H1 (cell line): ENCODE data around the gene ATP4A. TPM values are rescaled to one million over a fixed set of nuclear protein-coding genes. Genes with fewer than 3 reads are reported as not detected.

Experiments
- CTCF ChIA-PET: fragments of 300-600 bp; sonication (Branson Sonifier 250); formaldehyde crosslinking; loops from one replicate; lab custom pipeline; 2021; ENCODE audit not compliant: partially characterized antibody; lab: Charles Lee
- POLR2A ChIA-PET: fragments of 300-600 bp; sonication (Branson Sonifier 250); formaldehyde crosslinking; loops from one replicate; lab custom pipeline; 2021; ENCODE audit warnings: inconsistent platforms; ENCODE audit not compliant: partially characterized antibody; lab: Charles Lee
- DNase-seq, 2 experiments: peaks; one replicate each; pipeline versions ENCODE4 v3.0.0 to v3.0.0-alpha.2; 2010 to 2022; ENCODE audit warnings: low spot score in 2 of 2, low read depth in 1 of 2, mixed read lengths in 1 of 2
- FAIRE-seq: peaks from 2 replicates; lab custom pipeline; 2011; peaks lifted over from hg19 to GRCh38; lab: Jason Lieb, UNC
- H2AFZ ChIP-seq: 2 replicates; pipeline ENCODE4 v1.8.1; 2012; ENCODE audit warnings: low read length, inconsistent platforms
- H2AK5ac ChIP-seq: 2 replicates; pipeline ENCODE4 v1.6.1; 2013; ENCODE audit warnings: low read depth, low read length
- H2BK120ac ChIP-seq: replicated peaks from 2 replicates; pipeline ENCODE3; 2013; ENCODE audit warnings: low read depth, low read length, inconsistent platforms
- H2BK12ac ChIP-seq: 2 replicates; pipeline ENCODE4 v1.6.1; 2013; ENCODE audit warnings: low read depth, low read length
- H2BK15ac ChIP-seq: 2 replicates; pipeline ENCODE4 v1.6.1; 2013; ENCODE audit warnings: low read length
- H2BK20ac ChIP-seq: 2 replicates; pipeline ENCODE4 v1.6.1; 2013; ENCODE audit warnings: low read length
- H2BK5ac ChIP-seq: 2 replicates; pipeline ENCODE4 v1.6.1; 2013; ENCODE audit warnings: low read depth, low read length
- H3K14ac ChIP-seq: 2 replicates; pipeline ENCODE4 v1.6.1; 2013; ENCODE audit warnings: inconsistent platforms; ENCODE audit not compliant: insufficient read length
- H3K18ac ChIP-seq: 2 replicates; pipeline ENCODE4 v1.6.1; 2013; ENCODE audit warnings: low read length; ENCODE audit errors: extremely low read depth
- H3K23ac ChIP-seq: 2 replicates; pipeline ENCODE4 v1.6.1; 2013; ENCODE audit warnings: inconsistent platforms; ENCODE audit not compliant: insufficient read length
- H3K23me2 ChIP-seq: 2 replicates; pipeline ENCODE4 v1.6.1; 2013; ENCODE audit warnings: low read depth, low read length
- H3K27ac ChIP-seq: 2 replicates; pipeline ENCODE4 v1.6.1; 2011; ENCODE audit warnings: low read depth, low read length, inconsistent platforms
- H3K27me3 ChIP-seq, 4 experiments: replicated peaks in 1 of 4; 1 replicate in 1 of 4; 2 replicates in 3 of 4; pipeline versions ENCODE4 v1.6.1 to v1.8.1; 2011 to 2013; ENCODE audit warnings: low read length in 3 of 4, mild to moderate bottlenecking in 3 of 4, inconsistent platforms in 2 of 4, mixed read lengths in 2 of 4, moderate library complexity in 1 of 4; ENCODE audit not compliant: control insufficient read depth in 3 of 4, insufficient read depth in 3 of 4; ENCODE audit errors: extremely low read depth in 1 of 4
- H3K36me3 ChIP-seq, 4 experiments: 2 replicates each; pipeline versions ENCODE4 v1.6.1 to v1.8.1; 2011 to 2013; ENCODE audit warnings: mild to moderate bottlenecking in 4 of 4, low read length in 3 of 4, moderate library complexity in 2 of 4, control low read depth in 1 of 4, inconsistent platforms in 1 of 4; ENCODE audit not compliant: insufficient read depth in 4 of 4, control insufficient read depth in 2 of 4
- H3K4ac ChIP-seq: replicated peaks from 2 replicates; pipeline ENCODE3; 2013; ENCODE audit warnings: low read length, low read depth, mixed read lengths, inconsistent platforms; ENCODE audit not compliant: insufficient read length
- H3K4me1 ChIP-seq, 4 experiments: replicated peaks in 1 of 4; 1 replicate in 1 of 4; 2 replicates in 3 of 4; pipeline versions ENCODE4 v1.6.1 to v1.8.1; 2011 to 2013; ENCODE audit warnings: low read length in 3 of 4, inconsistent platforms in 2 of 4, mixed read lengths in 1 of 4; ENCODE audit not compliant: insufficient read depth in 4 of 4, control insufficient read depth in 3 of 4
- H3K4me2 ChIP-seq, 2 experiments: 2 replicates each; pipeline versions ENCODE4 v1.6.1 to v1.8.1; 2011 to 2013; ENCODE audit warnings: low read depth in 2 of 2, low read length in 2 of 2, control low read depth in 1 of 2, inconsistent platforms in 1 of 2, mild to moderate bottlenecking in 1 of 2; ENCODE audit not compliant: insufficient read depth in 1 of 2
- H3K4me3 ChIP-seq, 4 experiments: fragments of 200-600, 300-600 bp in 1 of 4; sonication (generic), shearing (Covaris generic), sonication (Bioruptor Twin) in 1 of 4; 2 replicates each; pipeline versions ENCODE4 v1.5.1 to v1.8.1; 2011 to 2016; ENCODE audit warnings: low read length in 4 of 4, low read depth in 3 of 4, control low read depth in 2 of 4, inconsistent platforms in 2 of 4, mild to moderate bottlenecking in 2 of 4, mixed read lengths in 1 of 4, moderate library complexity in 1 of 4; ENCODE audit not compliant: insufficient read depth in 2 of 4; ENCODE audit errors: extremely low read depth in 1 of 4
- H3K56ac ChIP-seq: replicated peaks from 2 replicates; pipeline ENCODE3; 2013; ENCODE audit warnings: low read depth, mild to moderate bottlenecking, mixed read lengths, low read length, inconsistent platforms; ENCODE audit not compliant: insufficient read length
- H3K79me1 ChIP-seq: 2 replicates; pipeline ENCODE4 v1.6.1; 2013; ENCODE audit warnings: low read depth, low read length, control low read depth
- H3K79me2 ChIP-seq, 2 experiments: 2 replicates each; pipeline versions ENCODE4 v1.6.1 to v1.8.1; 2012 to 2013; ENCODE audit warnings: low read length in 2 of 2, mild to moderate bottlenecking in 2 of 2, inconsistent platforms in 1 of 2; ENCODE audit not compliant: insufficient read depth in 2 of 2, control insufficient read depth in 1 of 2
- H3K9ac ChIP-seq, 4 experiments: replicated peaks in 1 of 4; 1 replicate in 1 of 4; 2 replicates in 3 of 4; pipeline versions ENCODE4 v1.6.1 to v1.8.1; 2011 to 2013; ENCODE audit warnings: low read depth in 3 of 4, low read length in 3 of 4, control low read depth in 2 of 4, mild to moderate bottlenecking in 2 of 4, moderate library complexity in 2 of 4, inconsistent platforms in 1 of 4; ENCODE audit errors: extremely low read depth in 1 of 4
- H3K9me3 ChIP-seq, 2 experiments: 2 replicates each; pipeline versions ENCODE4 v1.6.1 to v1.8.1; 2012 to 2013; ENCODE audit warnings: mild to moderate bottlenecking in 2 of 2, moderate library complexity in 2 of 2, control low read depth in 1 of 2, inconsistent platforms in 1 of 2, low read depth in 1 of 2, low read length in 1 of 2, mixed read lengths in 1 of 2; ENCODE audit not compliant: insufficient read depth in 2 of 2
- H4K20me1 ChIP-seq, 2 experiments: replicated peaks in 1 of 2; 2 replicates each; pipeline versions ENCODE3 to v1.8.1; 2011 to 2013; ENCODE audit warnings: inconsistent platforms in 2 of 2, low read length in 2 of 2, mild to moderate bottlenecking in 1 of 2; ENCODE audit not compliant: insufficient read depth in 2 of 2, control insufficient read depth in 1 of 2
- H4K5ac ChIP-seq: 2 replicates; pipeline ENCODE4 v1.6.1; 2013; ENCODE audit warnings: low read length, low read depth, mixed read lengths, inconsistent platforms; ENCODE audit not compliant: insufficient read length
- H4K8ac ChIP-seq: 2 replicates; pipeline ENCODE4 v1.8.0; 2013; ENCODE audit warnings: mild to moderate bottlenecking, moderate library complexity, low read length, inconsistent platforms; ENCODE audit not compliant: insufficient read depth; ENCODE audit errors: extremely low read depth
- H4K91ac ChIP-seq: replicated peaks from 2 replicates; pipeline ENCODE3; 2013; ENCODE audit warnings: low read length, mixed read lengths, inconsistent platforms; ENCODE audit not compliant: insufficient read length
- FOSL1 ChIP-seq: IDR thresholded peaks from 2 replicates; pipeline ENCODE4 v1.6.1; 2011; ENCODE audit warnings: mild to moderate bottlenecking, low read depth, low read length, moderate library complexity; ENCODE audit not compliant: insufficient read depth
- KDM1A ChIP-seq: fragments of 200-600, 300-600 bp; sonication (generic); IDR thresholded peaks from 2 replicates; pipeline ENCODE4 v1.7.1; 2016; ENCODE audit warnings: mild to moderate bottlenecking, low read length, borderline replicate concordance
- MAFK ChIP-seq: IDR thresholded peaks from 2 replicates; pipeline ENCODE4 v1.6.1; 2012; ENCODE audit warnings: low read depth, mild to moderate bottlenecking, improper control_type of control experiment, low read length
- NRF1 ChIP-seq: IDR thresholded peaks from 2 replicates; pipeline ENCODE4 v1.6.1; 2011; ENCODE audit warnings: mild to moderate bottlenecking, low read depth, low read length, improper control_type of control experiment
- POLR2AphosphoS5 ChIP-seq: IDR thresholded peaks from 2 replicates; pipeline ENCODE4 v1.6.1; 2011; ENCODE audit warnings: low read depth, low read length
- RBBP5 ChIP-seq: IDR thresholded peaks from 2 replicates; pipeline ENCODE4 v1.7.1; 2012; ENCODE audit warnings: low read depth, mild to moderate bottlenecking, inconsistent platforms, low read length, moderate library complexity, borderline replicate concordance
- SAP30 ChIP-seq: fragments of 300-600 bp; sonication (generic); IDR thresholded peaks from 2 replicates; pipeline ENCODE4 v1.7.1; 2012; ENCODE audit warnings: low read length, moderate library complexity, mild to moderate bottlenecking, inconsistent platforms; ENCODE audit not compliant: insufficient read depth, insufficient replicate concordance
- SIX5 ChIP-seq: IDR thresholded peaks from 2 replicates; pipeline ENCODE4 v1.6.1; 2011; ENCODE audit warnings: mild to moderate bottlenecking, low read depth, low read length
- SP1 ChIP-seq: IDR thresholded peaks from 2 replicates; pipeline ENCODE4 v1.6.1; 2011; ENCODE audit warnings: low read depth, low read length
- SP2 ChIP-seq: IDR thresholded peaks from 2 replicates; pipeline ENCODE4 v1.6.1; 2012; ENCODE audit warnings: mild to moderate bottlenecking, low read length, inconsistent platforms
- SRF ChIP-seq: IDR thresholded peaks from 2 replicates; pipeline ENCODE4 v1.6.1; 2011; ENCODE audit warnings: mild to moderate bottlenecking, low read depth, low read length, moderate library complexity
- WGBS, 2 experiments: shearing (Covaris generic) in 1 of 2; methylation state at CpG; one replicate each; pipeline versions ENCODE4 v1.1.6 to v1.1.7; 2013 to 2015; ENCODE audit warnings: low lambda C conversion rate in 2 of 2, mixed read lengths in 2 of 2, inconsistent platforms in 1 of 2, low coverage in 1 of 2, missing lambda C conversion rate in 1 of 2; ENCODE audit not compliant: insufficient replicate concordance in 2 of 2, insufficient coverage in 1 of 2, insufficient read length in 1 of 2; ENCODE audit errors: extremely low coverage in 1 of 2, missing lambda C conversion rate in 1 of 2; 5-methylcytosine and 5-hydroxymethylcytosine counted together
- polyA plus RNA-seq, 7 experiments: library from polyadenylated mRNA; depleted of rRNA in 3 of 7; stranded (reverse) in 5 of 7; unstranded in 2 of 7; fragments of >200 nt in 5 of 7; fragments of 200-250 nt in 2 of 7; gene quantifications; 1 replicate in 5 of 7; 2 replicates in 1 of 7; 4 replicates in 1 of 7; pipeline versions ENCODE4 v1.2.1 to v1.2.3, GENCODE V29; 2011 to 2013; ENCODE audit warnings: missing spikeins in 2 of 7, mixed read lengths in 2 of 7
- total RNA-seq: library from RNA; stranded (reverse); fragmentation: NEBNext Ultra II Directional; extraction: Animal tissue kit (Norgen Biotek cat#: 25700); gene quantifications from 2 replicates; pipeline ENCODE4 v1.2.1, GENCODE V29; 2021

ATP4A gene
- total and polyA plus RNA-seq, 2 of the 8 experiments (the other 6 are each of a cell fraction or from before 2014, with no cell fraction given) = 0.50 to 1.2 TPM

- H3K23ac ChIP-seq = no peak within 1 kb of the TSS
- peak within 1 kb of the TSS; percentile 4; the same call in 1 of the 2 replicates for H2AFZ ChIP-seq
- H3K27ac ChIP-seq = peak within 1 kb of the TSS; percentile 78; the same call in 1 of the 2 replicates
- no peak within 1 kb of the TSS for H2BK15ac ChIP-seq
- H3K18ac ChIP-seq = peak within 1 kb of the TSS; percentile 95
- H2BK20ac ChIP-seq = no peak within 1 kb of the TSS
- peak; percentile 50 to 95 for DNase-seq
- H3K14ac ChIP-seq = no peak within 1 kb of the TSS
- H2BK12ac ChIP-seq = 0 out of 2 replicates have a peak within 1 kb of the TSS, but pooled peaks have one; percentile 68
- no peak within 1 kb of the TSS for H2BK120ac ChIP-seq
- H3K9ac ChIP-seq = peak within 1 kb of the TSS; percentile 80 to 85 (median 84)
- peak within 1 kb of the TSS; percentile 88 to 97 (median 94) for H3K4me3 ChIP-seq
- H3K23me2 ChIP-seq = peaks cover 10% of the 10 kb centered on the region; the same call in 1 of the 2 replicates
- peak within 1 kb of the TSS; percentile 95 for H3K4ac ChIP-seq
- peaks cover 0 to 31% of the 10 kb centered on the region in 2 experiments; a peak in 2 of 4 replicates for H3K79me2 ChIP-seq
- H3K36me3 ChIP-seq = peaks cover 0 to 18% (median 9%) of the 10 kb centered on the region in 4 experiments; a peak in 5 of 8 replicates
- no peaks in the 10 kb centered on the region for H3K27me3 ChIP-seq
- WGBS, 2 experiments = 3% methylated on average over 46 of the region's 85 CpGs; no CpG with 5 or more reads in 1 of the 2 experiments
- peaks cover 18% of the 10 kb centered on the region; the same call in 1 of the 2 replicates for H3K79me1 ChIP-seq
- H4K91ac ChIP-seq = peak within 1 kb of the TSS; percentile 68
- H3K4me2 ChIP-seq = peak within 1 kb of the TSS; percentile 84 to 90
- H3K4me1 ChIP-seq = peaks cover 0 to 13% (median 2%) of the 10 kb centered on the region in 4 experiments; a peak in 3 of 7 replicates
- CTCF ChIA-PET = interaction anchor here (0.7 to 1.3 kb wide), 2 partner anchors 29 to 50 kb away, joined by 3 read pairs; no protein-coding TSS in a partner anchor
- peak within 1 kb of the TSS; percentile 88 for H4K8ac ChIP-seq
- H2BK5ac ChIP-seq = peak within 1 kb of the TSS; percentile 84
- POLR2A ChIA-PET = interaction anchor here (2.5 to 4.6 kb wide), 2 partner anchors 12 to 36 kb away, joined by 8 to 23 read pairs; no protein-coding TSS in a partner anchor
- FAIRE-seq = no peak
- peak within 1 kb of the TSS; percentile 80 for H4K5ac ChIP-seq
- no peaks in the 10 kb centered on the region for H3K9me3 ChIP-seq
- peak within 1 kb of the TSS; percentile 90 for H3K56ac ChIP-seq
- peaks cover 4 to 14% of the 10 kb centered on the region in 2 experiments for H4K20me1 ChIP-seq
- H2AK5ac ChIP-seq = peak within 1 kb of the TSS; percentile 68; the same call in 1 of the 2 replicates
- no peak for TF ChIP-seq SP2
- TF ChIP-seq FOSL1 = no peak
- TF ChIP-seq POLR2AphosphoS5 = peak; percentile 56; the same call in 1 of the 2 replicates
- TF ChIP-seq SP1 = no peak
- peak; percentile 47; the same call in 1 of the 2 replicates for TF ChIP-seq SIX5
- TF ChIP-seq SRF = peak; percentile 72
- TF ChIP-seq RBBP5 = no peak
- no peak for TF ChIP-seq NRF1
- TF ChIP-seq MAFK = no peak
- no peak for TF ChIP-seq KDM1A
- TF ChIP-seq SAP30 = no peak
These were observed 18.2 kb downstream of the ATP4A start, which contains the start of gene TMEM147 for GRCh38 chr19:35545001-35545854. TMEM147 (plus strand) TSS chr19:35545626; CDS start chr19:35545740, 114 bp downstream.
